ENCODE data around the gene BAG5. TPM values are rescaled to one million over a fixed set of nuclear protein-coding genes. Genes with fewer than 3 reads are reported as not detected.
A peak's percentile ranks its signal among the peaks of the same experiment; 100 is the strongest.

BAG5 gene
- total RNA-seq, 4 donors from 2014 or later = 39.4 to 77.5 (median 44.4) TPM

DNA sequence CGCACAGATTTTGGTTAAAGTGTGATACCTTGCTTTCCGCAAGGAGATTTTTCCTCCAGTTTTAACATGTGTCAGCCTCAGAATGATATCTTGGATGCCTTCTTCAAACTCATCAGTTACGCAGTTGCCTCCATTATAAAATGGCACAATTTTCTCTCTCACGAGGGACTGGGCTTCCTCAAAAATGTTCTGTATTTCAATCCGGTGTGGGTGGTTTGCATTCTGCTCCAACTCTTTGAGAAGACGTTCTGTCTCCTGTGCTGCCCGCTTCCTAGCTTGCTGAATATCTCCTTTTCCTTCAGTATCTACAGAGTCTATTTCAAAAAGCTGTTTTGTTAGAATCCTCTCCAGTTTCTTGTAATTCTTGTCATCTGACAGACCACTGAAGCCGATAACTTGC is 1.8 kb downstream of the BAG5 start:
- Histone ChIP-seq H3K36me3 (peaks cover 9 to 11% of the 10 kb centered on the region in 2 donors), H3K9me3 (no peaks in the 10 kb centered on the region), H3K27me3 (no peaks in the 10 kb centered on the region), H3K4me1 (peaks cover 38 to 67% of the 10 kb centered on the region in 2 donors), H3K4me3 (replicated peaks in 1 of 3) (no peak overlapping the region), H3K27ac (peak overlapping the region in 1 of 3 donors; percentile 22)
- 76 to 80% methylated on average over 8 of the region's 8 CpGs for whole genome bisulfite sequencing, 2 donors
- TF ChIP-seq POLR2A (IDR thresholded peaks at IDR 0.05) (no peak), CTCF (IDR thresholded peaks at IDR 0.05) (no peak)
- intact Hi-C loops (cut with DNase I) = loop anchor here (10.0 kb wide), 1 partner anchor 154 kb away; the partner anchor contains the start of genes XRCC3 and ZFYVE21
- no peak for DNase-seq

DNA sequence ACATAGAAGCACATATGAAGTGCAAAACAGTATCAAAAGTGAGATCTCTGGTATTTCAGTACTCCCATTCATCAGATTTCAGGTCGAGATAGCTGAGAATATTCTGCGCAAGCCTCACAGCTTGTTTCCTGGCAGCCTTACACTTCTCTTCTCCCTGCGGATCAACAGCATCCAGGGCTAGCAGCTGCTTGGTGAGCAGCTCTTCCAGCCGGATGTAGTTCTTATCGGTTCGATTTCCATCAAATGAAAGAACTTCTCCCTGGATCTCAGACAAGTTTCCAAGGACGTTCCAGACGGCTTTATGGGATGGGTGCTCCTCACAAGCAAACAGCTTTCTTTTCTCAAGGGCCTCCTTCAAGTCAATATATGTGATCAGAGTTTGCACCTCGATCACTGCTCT is 2.7 kb downstream of the BAG5 start:
- no peaks in the 10 kb centered on the region for H3K27me3 ChIP-seq
- peaks cover 40 to 68% of the 10 kb centered on the region in 2 donors for H3K4me1 ChIP-seq
- intact Hi-C loops (cut with DNase I) = loop anchor here (10.0 kb wide), 1 partner anchor 155 kb away; the partner anchor contains the start of genes XRCC3 and ZFYVE21
- WGBS, 2 donors = 79 to 88% methylated on average over 9 of the region's 9 CpGs
- no peak for TF ChIP-seq POLR2A (IDR thresholded peaks at IDR 0.05)
- no peak for TF ChIP-seq CTCF (IDR thresholded peaks at IDR 0.05)
- peaks cover 9 to 11% of the 10 kb centered on the region in 2 donors for H3K36me3 ChIP-seq
- no peaks in the 10 kb centered on the region for H3K9me3 ChIP-seq
- H3K4me3 ChIP-seq (replicated peaks in 1 of 3) = no peak overlapping the region
- H3K27ac ChIP-seq = peak overlapping the region in 1 of 3 donors; percentile 68
- DNase-seq = no peak

DNA sequence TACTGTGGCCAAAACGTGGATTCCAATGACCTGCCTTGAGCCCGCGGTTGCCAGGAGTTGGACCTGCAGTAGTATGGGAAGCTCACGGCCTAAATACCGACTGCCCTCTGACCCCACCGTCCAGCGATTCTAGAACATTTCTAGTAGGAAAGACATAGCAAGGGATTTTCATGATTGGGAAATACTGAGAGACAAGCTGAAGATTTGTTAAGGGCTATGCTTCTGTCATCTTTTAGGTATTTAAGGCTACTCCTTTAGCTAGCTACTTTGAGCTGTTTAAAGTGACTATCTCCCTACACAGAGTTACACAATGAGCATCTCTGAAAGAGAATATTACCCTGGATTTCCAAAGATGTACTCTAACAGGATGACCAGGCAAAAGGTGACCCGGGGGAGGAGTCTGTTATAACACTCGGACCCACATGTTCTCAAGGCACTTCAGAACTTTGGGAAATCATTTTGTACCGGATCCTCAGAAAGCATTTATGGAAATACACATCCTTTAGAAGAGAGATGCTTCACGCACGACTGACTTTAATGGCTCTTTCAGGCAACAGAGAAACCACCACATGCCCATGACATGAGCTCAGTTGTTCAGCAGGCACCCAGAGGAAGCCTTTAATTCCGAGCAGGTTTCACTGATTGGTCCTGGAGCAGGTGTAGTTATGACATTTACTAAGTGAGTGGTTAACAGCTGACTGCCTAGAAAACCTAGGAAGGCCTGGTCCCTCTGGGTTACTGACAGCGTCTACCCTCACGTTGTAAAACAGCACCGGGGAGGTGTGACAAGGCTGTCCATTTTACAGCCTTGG is 4.2 kb downstream of the BAG5 start:
- H3K27ac ChIP-seq = peak overlapping the region; percentile 30 to 68 (median 40)
- peak; percentile 46 for DNase-seq

GRCh38 chr14:103556946-103557758 is 5.3 kb downstream of the BAG5 start:
- WGBS, 2 donors = 73 to 79% methylated on average over 15 of the region's 15 CpGs
- peak overlapping the region; percentile 16 to 68 (median 30) for H3K27ac ChIP-seq

More for the DNA sequence above, 4.2 kb downstream of the BAG5 start:
- no peak overlapping the region for H3K4me3 ChIP-seq (replicated peaks in 1 of 3)
- peaks cover 9 to 11% of the 10 kb centered on the region in 2 donors for H3K36me3 ChIP-seq
- peaks cover 44 to 68% of the 10 kb centered on the region in 2 donors for H3K4me1 ChIP-seq
- intact Hi-C loops (cut with DNase I) = no loop called here
- H3K9me3 ChIP-seq = no peaks in the 10 kb centered on the region
- TF ChIP-seq CTCF (IDR thresholded peaks at IDR 0.05) = no peak
- TF ChIP-seq POLR2A (IDR thresholded peaks at IDR 0.05) = peak in 1 of 2 donors; percentile 14
- no peaks in the 10 kb centered on the region for H3K27me3 ChIP-seq
- WGBS, 2 donors = 72% methylated on average over 16 of the region's 16 CpGs

More at GRCh38 chr14:103556946-103557758, 5.3 kb downstream of the BAG5 start:
- Histone ChIP-seq H3K9me3 (no peaks in the 10 kb centered on the region), H3K36me3 (peaks cover 9 to 11% of the 10 kb centered on the region in 2 donors), H3K4me1 (peaks cover 55 to 79% of the 10 kb centered on the region in 2 donors), H3K4me3 (replicated peaks in 1 of 3) (no peak overlapping the region), H3K27me3 (no peaks in the 10 kb centered on the region)
- TF ChIP-seq POLR2A (IDR thresholded peaks at IDR 0.05) (no peak), CTCF (IDR thresholded peaks at IDR 0.05) (no peak)
- intact Hi-C loops (cut with DNase I) = no loop called here
- no peak for DNase-seq

All from thyroid gland (tissue), 4 donors.